Measurements from ENCODE around the gene ETV1.
"Not testable (repeated sequence)": the region's sequence is repeated elsewhere in the genome, so short reads cannot be mapped to it uniquely, and the experiment has no call there.

ETV1 gene

GRCh38 chr7:13920053-13920697 lies 69.3 kb downstream of the ETV1 start:
- DNase-seq = no peak

DNA sequence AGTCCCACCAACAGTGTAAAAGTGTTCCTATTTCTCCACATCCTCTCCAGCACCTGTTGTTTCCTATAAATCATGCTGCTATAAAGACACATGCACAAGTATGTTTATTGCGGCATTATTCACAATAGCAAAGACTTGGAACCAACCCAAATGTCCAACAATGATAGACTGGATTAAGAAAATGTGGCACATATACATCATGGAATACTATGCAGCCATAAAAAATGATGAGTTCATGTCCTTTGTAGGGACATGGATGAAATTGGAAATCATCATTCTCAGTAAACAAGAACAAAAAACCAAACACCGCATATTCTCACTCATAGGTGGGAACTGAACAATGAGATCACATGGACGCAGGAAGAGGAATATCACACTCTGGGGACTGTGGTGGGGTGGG lies 71.1 kb downstream of the ETV1 start:
- DNase-seq = not testable (repeated sequence)

DNA sequence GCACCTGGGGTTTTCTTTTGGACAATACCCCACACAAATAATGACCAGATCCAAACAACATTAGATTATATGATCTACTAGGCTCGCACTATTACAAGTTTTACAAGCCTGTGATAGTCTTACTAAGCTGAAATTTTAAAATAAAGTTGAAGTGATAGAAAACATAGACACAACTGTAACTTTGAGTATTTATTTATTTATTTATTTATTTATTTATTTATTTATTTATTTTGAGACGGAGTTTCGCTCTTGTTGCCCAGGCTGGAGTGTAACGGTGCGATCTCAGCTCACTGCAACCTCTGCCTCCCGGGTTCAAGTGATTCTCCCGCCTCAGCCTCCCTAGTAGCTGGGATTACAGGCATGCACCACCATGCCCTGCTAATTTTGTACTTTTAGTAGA lies 72.4 kb downstream of the ETV1 start:
- DNase-seq = not testable (repeated sequence)

GRCh38 chr7:13915891-13916290 lies 73.6 kb downstream of the ETV1 start:
- no peak for DNase-seq

- no peak for DNase-seq
Observed at GRCh38 chr7:13912715-13913278, 76.7 kb downstream of the ETV1 start.

DNA sequence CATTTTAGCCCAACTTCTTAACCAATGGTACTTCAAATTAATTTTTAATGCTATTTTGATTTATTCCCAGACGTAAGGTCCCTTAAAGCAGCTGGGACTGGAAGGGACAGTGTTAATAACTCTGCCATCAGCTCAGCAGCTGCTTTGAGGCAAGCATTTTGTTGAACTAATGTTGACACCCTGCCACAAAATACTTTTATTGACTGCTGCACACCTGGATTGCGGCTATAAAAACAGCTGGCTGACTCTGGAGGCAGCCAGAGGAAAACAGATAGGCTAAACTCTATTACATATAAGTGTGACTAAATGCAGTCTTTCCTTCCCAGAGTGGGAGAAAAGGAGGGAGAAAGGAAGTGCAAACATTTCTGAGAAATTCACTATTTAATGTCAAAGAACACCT lies 77.6 kb downstream of the ETV1 start:
- DNase-seq = no peak

- DNase-seq = no peak
Observed at GRCh38 chr7:13910805-13911551, 78.5 kb downstream of the ETV1 start.

DNA sequence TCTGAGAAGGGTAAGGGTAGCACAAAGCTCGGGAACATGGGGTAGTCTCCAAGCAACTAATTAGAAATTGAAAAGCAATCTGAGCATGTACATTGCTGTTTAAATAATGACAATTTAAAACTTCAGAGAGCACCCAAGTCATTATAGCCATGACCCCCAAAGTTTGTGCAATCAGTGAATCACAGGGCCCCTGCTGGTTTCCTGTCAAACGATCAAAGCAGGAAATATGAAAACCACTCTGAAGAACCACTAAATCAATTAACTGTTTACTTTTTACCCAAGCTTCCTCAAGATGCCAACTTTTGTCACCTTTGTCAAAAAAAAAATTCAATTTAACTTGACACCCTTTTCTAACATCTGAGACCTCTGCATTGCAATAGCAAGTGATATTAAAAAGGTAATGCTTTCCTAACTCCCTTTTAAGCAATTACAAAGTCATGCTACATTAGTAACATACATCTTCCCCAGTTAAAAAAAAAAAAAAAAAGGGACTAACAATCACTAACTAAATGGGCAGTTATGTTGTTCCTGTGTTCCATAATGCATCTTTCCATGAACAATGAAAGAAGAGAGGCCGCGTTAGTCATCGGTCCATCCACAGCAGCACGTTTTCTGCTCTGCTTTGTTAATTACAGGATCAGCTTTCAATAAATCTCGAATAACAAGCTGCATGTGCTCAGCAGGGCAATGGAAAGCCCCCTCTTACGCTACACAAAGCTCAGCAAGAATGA lies 80.6 kb downstream of the ETV1 start:
- DNase-seq = no peak

GRCh38 chr7:13907831-13908230 lies 81.6 kb downstream of the ETV1 start:
- no peak for DNase-seq

DNA sequence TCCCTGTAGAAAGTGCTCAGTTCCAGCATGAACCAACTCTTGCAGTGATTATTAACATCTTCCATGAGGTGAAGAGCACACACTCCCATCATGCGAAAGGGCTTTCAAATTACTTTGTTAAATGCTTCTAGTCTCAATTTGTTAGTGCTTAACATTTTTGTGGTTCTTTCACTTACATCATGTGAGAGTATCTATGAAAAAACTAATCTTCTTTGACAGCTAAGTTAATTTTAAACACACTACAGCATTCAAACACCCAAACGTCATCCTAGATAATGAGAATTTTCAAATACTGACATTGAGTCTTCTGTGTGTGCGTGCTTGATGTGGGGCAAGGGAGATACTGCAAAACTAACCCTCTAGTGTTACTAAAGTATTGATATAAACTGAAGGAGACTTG lies 84.8 kb downstream of the ETV1 start:
- no peak for DNase-seq

GRCh38 chr7:13904007-13904406 lies 85.5 kb downstream of the ETV1 start:
- no peak for DNase-seq

DNA sequence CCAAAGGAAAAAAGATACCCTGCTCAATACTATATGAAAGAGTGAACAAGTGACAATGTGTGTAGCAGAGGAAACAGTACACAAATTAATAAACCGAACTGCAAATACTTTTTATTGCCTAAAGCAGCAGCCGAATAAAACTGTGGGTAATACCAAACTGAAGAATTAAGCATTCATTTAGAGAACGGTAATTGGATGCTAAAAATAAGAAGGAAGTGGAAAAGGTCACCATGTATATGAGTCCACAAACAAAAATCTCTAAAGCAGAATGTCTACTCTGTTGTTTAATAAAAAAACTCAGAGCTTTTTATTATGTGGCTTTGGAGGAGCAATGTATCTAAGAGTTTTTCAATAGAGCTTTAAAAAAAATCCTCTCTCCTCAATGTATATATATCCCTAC lies 87.9 kb downstream of the ETV1 start:
- DNase-seq = no peak

DNA sequence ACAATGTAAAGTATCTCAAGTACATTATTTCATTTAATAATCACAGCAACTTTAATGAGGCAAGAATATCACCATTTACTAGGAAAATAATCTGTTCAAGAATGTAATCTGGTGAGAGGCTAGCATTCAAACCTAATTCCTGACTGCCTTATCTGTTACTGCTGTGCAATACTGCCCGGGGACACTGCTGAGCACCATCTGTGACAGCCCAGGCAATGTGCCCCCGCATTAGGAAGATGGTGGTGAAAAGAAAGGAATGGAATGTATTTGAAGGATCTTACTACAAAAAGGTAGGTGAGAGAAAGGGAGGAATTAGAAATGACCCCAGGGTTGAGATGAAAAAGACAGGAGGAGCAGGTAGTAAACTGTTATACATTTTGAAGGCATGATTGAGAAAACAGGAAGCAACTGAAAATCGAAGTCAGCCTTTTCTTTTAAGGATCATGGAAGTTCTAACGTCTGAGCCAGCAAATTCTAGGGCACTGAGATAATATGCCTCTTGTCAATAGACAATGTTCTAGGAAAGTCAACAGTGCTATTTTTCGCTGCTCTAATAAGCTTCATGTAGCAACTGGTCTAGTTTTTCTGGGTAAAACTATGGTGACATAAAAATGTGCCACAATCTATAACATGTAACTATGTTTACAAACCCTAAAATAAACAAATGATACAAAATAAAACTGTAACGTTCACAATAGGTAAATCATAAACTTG lies 90.4 kb downstream of the ETV1 start:
- no peak for DNase-seq

- DNase-seq = no peak
Observed at GRCh38 chr7:13897819-13898218, 91.6 kb downstream of the ETV1 start.

GRCh38 chr7:13894954-13895353 lies 94.5 kb downstream of the ETV1 start:
- no peak for DNase-seq

GRCh38 chr7:13894377-13894776 lies 95.1 kb downstream of the ETV1 start:
- DNase-seq = no peak

GRCh38 chr7:13890793-13891192 lies 98.7 kb downstream of the ETV1 start:
- DNase-seq = no peak

- no peak for DNase-seq
Observed at GRCh38 chr7:13886356-13886755, 103.1 kb downstream of the ETV1 start.

DNA sequence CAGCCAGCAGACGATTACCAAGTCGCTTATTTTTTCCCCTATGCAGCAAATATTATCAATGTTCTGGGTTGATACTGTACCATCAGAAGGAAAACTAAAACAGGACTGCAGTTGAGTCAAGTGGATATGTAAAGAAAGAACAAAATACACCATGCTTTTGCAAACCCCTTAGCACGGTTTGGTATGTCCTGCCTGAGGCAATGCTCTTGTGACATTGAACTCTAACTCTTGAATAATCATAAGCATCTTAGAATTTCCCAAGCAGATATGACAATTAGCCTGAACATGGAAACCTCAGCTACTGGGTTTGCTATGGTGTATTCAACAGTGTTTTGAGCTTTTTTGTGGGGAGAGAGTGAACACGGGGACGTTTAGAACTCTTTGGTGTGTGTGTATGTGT lies 107.4 kb downstream of the ETV1 start:
- DNase-seq = no peak

DNA sequence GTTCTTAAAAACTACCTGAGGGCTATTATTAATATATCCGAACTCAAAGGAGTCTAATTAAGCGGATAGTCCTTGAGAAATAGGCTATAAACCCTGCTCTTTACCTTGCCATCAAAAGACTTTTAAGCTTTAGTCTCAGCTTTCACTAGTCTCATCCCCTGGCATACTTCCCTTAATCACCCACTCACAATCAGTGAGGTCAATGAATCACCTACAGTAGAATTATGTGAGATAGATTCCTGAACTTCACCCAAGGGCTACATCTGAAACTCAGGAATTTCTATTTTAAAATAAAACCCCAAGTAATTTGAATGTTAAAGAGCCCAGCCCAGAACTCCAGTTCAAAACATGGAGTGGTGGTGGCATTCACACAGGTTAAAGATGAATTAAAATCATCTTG lies 108.7 kb downstream of the ETV1 start:
- no peak for DNase-seq

GRCh38 chr7:13879994-13880686 lies 109.3 kb downstream of the ETV1 start:
- no peak for DNase-seq

DNA sequence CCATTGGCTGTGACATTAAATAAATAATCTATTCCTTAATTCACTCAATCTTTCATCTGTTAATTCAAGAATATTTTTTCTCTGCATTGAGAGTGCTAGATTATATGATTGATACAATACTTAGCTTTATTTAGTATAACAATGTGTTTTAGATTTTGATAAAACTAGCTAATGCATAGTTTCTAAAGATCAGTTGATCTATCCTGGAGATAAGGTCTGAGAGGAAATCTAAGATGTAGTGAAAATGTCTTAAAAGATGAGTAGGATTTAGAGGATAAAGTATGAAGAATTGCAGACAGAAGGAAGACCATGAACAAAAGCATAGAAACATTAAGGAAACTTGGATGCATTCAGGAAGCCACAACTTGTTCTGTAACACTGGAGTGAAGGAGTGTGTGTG lies 110.3 kb downstream of the ETV1 start:
- no peak for DNase-seq

DNA sequence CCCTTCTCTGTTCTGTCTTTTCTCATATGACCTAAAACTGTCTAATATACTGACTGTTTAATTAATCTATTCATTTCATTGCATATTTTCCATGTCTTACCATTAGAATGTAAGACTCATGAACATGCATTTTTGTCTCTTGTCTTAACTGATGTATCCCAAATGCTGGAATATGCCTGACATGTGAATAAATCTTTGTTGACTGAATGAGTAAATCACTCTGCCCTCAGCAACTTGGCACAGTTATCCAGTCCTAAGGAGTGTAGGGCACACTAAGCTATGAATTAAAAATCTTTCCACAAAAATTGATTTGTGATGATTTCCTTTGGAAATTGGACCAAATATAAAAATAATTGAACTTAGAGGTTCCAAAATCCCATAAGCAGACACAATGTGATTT lies 111.3 kb downstream of the ETV1 start:
- no peak for DNase-seq
